ENCODE results near the gene NUDT14. TPM values are rescaled to one million over a fixed set of nuclear protein-coding genes. Genes with fewer than 3 reads are reported as not detected.

NUDT14 gene
- total and polyA plus RNA-seq, 4 donors = 6.1 to 29.9 (median 11.7) TPM

Small RNA genes lying within 50 kb of the gene (microRNA-seq; reads per million reads assigned to microRNA genes)
- gene MIR6765 = 0 reads per million in 2 donors

Other genes with a start within 250 kb of the NUDT14 start
- 10 to 100 TPM; 25.5 to 61.3 TPM for gene AHNAK2, start 202.9 kb downstream of the NUDT14 start, total RNA-seq
- 10 to 100 TPM in 1 of 2 donors, 1 to 10 TPM in 1; 4.6 to 10.6 TPM for gene AHNAK2, start 202.9 kb downstream of the NUDT14 start, polyA plus RNA-seq
- gene CLBA1, start 195.5 kb downstream of the NUDT14 start, total RNA-seq = 1 to 10 TPM; 2.6 to 5.1 TPM
- gene CLBA1, start 195.5 kb downstream of the NUDT14 start, polyA plus RNA-seq = 10 to 100 TPM in 1 of 2 donors, 1 to 10 TPM in 1; 1.8 to 10.2 TPM
- gene CDCA4, start 160.2 kb downstream of the NUDT14 start, total RNA-seq = 1 to 10 TPM; 4.1 to 5.9 TPM
- gene CDCA4, start 160.2 kb downstream of the NUDT14 start, polyA plus RNA-seq = 1 to 10 TPM; 3.0 to 3.7 TPM
- gene GPR132, start 115.9 kb downstream of the NUDT14 start, total RNA-seq = 1 to 10 TPM; 2.9 to 5.0 TPM
- gene GPR132, start 115.9 kb downstream of the NUDT14 start, polyA plus RNA-seq = 1 to 10 TPM in 1 of 2 donors, not detected in 1; 1.0 TPM
- gene JAG2, start 12.5 kb downstream of the NUDT14 start, total RNA-seq = 10 to 100 TPM; 15.0 to 32.1 TPM
- 1 to 10 TPM in 1 of 2 donors, under 1 TPM in 1; 0.13 to 1.1 TPM for gene JAG2, start 12.5 kb downstream of the NUDT14 start, polyA plus RNA-seq
- 10 to 100 TPM; 39.1 to 40.4 TPM for gene BTBD6, start 67.2 kb upstream of the NUDT14 start, total RNA-seq
- 10 to 100 TPM; 45.2 to 99.4 TPM for gene BTBD6, start 67.2 kb upstream of the NUDT14 start, polyA plus RNA-seq
- 10 to 100 TPM; 25.2 to 44.3 TPM for gene BRF1, start 119.7 kb upstream of the NUDT14 start, total RNA-seq
- gene BRF1, start 119.7 kb upstream of the NUDT14 start, polyA plus RNA-seq = 10 to 100 TPM in 1 of 2 donors, 1 to 10 TPM in 1; 7.1 to 34.1 TPM
- gene PACS2, start 133.4 kb upstream of the NUDT14 start, total RNA-seq = 10 to 100 TPM; 71.3 to 98.5 TPM
- gene PACS2, start 133.4 kb upstream of the NUDT14 start, polyA plus RNA-seq = 100 to 1,000 TPM in 1 of 2 donors, 10 to 100 TPM in 1; 17.2 to 140 TPM
- gene TEX22, start 217.2 kb upstream of the NUDT14 start, total RNA-seq = 1 to 10 TPM; 1.2 to 2.1 TPM
- gene TEX22, start 217.2 kb upstream of the NUDT14 start, polyA plus RNA-seq = under 1 TPM; 0.18 to 0.38 TPM
- gene MTA1, start 238.5 kb upstream of the NUDT14 start, total RNA-seq = 100 to 1,000 TPM in 1 of 2 donors, 10 to 100 TPM in 1; 71.5 to 111 TPM
- 10 to 100 TPM; 16.9 to 85.4 TPM for gene MTA1, start 238.5 kb upstream of the NUDT14 start, polyA plus RNA-seq

Measured in aorta (tissue), 4 donors.